Measurements from ENCODE around the gene RAB11FIP3. TPM values are rescaled to one million over a fixed set of nuclear protein-coding genes. Genes with fewer than 3 reads are reported as not detected.

RAB11FIP3 gene
- total and polyA plus RNA-seq, 2 of the 13 experiments (the other 11 are each of a cell fraction or from before 2014, with no cell fraction given) = 34.3 to 57.6 TPM

- TF ChIP-seq NFRKB (IDR thresholded peaks at IDR 0.05) (no peak), ZNF577 (CRISPR knock-in tag; IDR thresholded peaks at IDR 0.05; ENCODE audit: borderline replicate concordance, low read depth) (no peak), EP300 (IDR thresholded peaks at IDR 0.05; ENCODE audit: low read depth in 2 of 2, low read length in 2 of 2) (no peak), EP300 (CRISPR knock-in tag; IDR thresholded peaks at IDR 0.05; ENCODE audit: borderline replicate concordance) (no peak; the same call in 1 of the 2 replicates), GLI4 (CRISPR knock-in tag; IDR thresholded peaks at IDR 0.05; ENCODE audit: borderline replicate concordance) (no peak), HCFC1 (IDR thresholded peaks at IDR 0.05; ENCODE audit: low read depth, low read length) (no peak), RFXANK (CRISPR knock-in tag; IDR thresholded peaks at IDR 0.05) (no peak), ZNF296 (CRISPR knock-in tag; conservative IDR thresholded peaks at IDR 0.05) (no peak), DZIP1 (CRISPR knock-in tag; IDR thresholded peaks at IDR 0.05) (no peak), ZNF18 (CRISPR knock-in tag; IDR thresholded peaks at IDR 0.05; ENCODE audit: insufficient replicate concordance) (peak; percentile 53), ZNF496 (CRISPR knock-in tag; IDR thresholded peaks at IDR 0.05; ENCODE audit: insufficient replicate concordance) (no peak), PHF8 (CRISPR knock-in tag; IDR thresholded peaks at IDR 0.05) (peak; percentile 82), ZBTB14 (CRISPR knock-in tag; IDR thresholded peaks at IDR 0.05) (peak; percentile 42; the same call in 1 of the 2 replicates), PITX1 (CRISPR knock-in tag; IDR thresholded peaks at IDR 0.05) (no peak), ZNF562 (CRISPR knock-in tag; IDR thresholded peaks at IDR 0.05; ENCODE audit: borderline replicate concordance) (no peak), SCMH1 (CRISPR knock-in tag; IDR thresholded peaks at IDR 0.05; ENCODE audit: borderline replicate concordance) (no peak), GRHL1 (CRISPR knock-in tag; conservative IDR thresholded peaks at IDR 0.05) (no peak), ZNF343 (CRISPR knock-in tag; IDR thresholded peaks at IDR 0.05) (no peak; the same call in 1 of the 2 replicates), ZNF589 (CRISPR knock-in tag; conservative IDR thresholded peaks at IDR 0.05) (no peak), ZNF891 (CRISPR knock-in tag; IDR thresholded peaks at IDR 0.05) (peak; percentile 75), TBL1XR1 (IDR thresholded peaks at IDR 0.05; ENCODE audit: borderline replicate concordance, low read length, partially characterized antibody) (no peak), SRSF9 (IDR thresholded peaks at IDR 0.05; ENCODE audit: borderline replicate concordance, insufficient read depth, low read depth, low read length, poor library complexity, severe bottlenecking) (no peak), HES4 (CRISPR knock-in tag; IDR thresholded peaks at IDR 0.05; ENCODE audit: borderline replicate concordance) (no peak)
Observed at GRCh38 chr16:425082-425718, at the start of gene RAB11FIP3 (continued).
